22Rv1 (cell line): ENCODE data around the gene POLR1H.

Experiments used
- H3K27ac ChIP-seq: fragments of 450-650 bp; 2 replicates; pipeline ENCODE4 v1.5.1; 2017
- CTCF ChIP-seq: fragments of 450-650 bp; IDR thresholded peaks from 2 replicates; pipeline ENCODE4 v1.5.1; 2017; ENCODE audit warnings: mild to moderate bottlenecking
- ZFX ChIP-seq: fragments of 450-650 bp; IDR thresholded peaks from 2 replicates; pipeline ENCODE4 v1.6.1; 2017; ENCODE audit warnings: antibody characterized with exemption, borderline replicate concordance

Gene POLR1H

GRCh38 chr6:30042914-30043313 lies 18.2 kb upstream of the POLR1H start:
- no peak overlapping the region for H3K27ac ChIP-seq
- TF ChIP-seq CTCF (no peak), ZFX (no peak)

GRCh38 chr6:30043744-30044143 lies 17.3 kb upstream of the POLR1H start:
- TF ChIP-seq ZFX (no peak), CTCF (no peak)
- no peak overlapping the region for H3K27ac ChIP-seq

GRCh38 chr6:30044630-30045029 lies 16.4 kb upstream of the POLR1H start:
- no peak for TF ChIP-seq CTCF
- no peak for TF ChIP-seq ZFX
- H3K27ac ChIP-seq = no peak overlapping the region

DNA sequence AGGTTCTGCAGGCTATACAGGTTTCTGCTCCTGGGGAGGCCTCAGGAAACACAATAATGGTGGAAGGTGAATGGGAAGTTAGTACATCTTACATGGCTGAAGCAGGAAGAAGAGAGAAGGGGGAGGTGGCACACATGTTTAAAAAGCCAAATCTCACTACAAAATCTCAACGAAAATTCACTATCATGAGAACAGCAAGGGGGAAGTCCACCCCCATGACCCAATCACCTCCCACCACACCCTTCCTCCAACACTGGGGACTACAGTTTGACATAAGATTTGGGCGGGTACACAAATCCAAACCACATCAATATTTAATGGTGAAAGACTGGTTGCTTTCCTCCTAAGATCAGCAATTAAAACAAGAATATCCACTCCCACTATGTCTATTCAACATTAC lies 13.8 kb upstream of the POLR1H start:
- no peak for TF ChIP-seq ZFX
- no peak for TF ChIP-seq CTCF
- H3K27ac ChIP-seq = no peak overlapping the region

GRCh38 chr6:30053682-30054081 lies 7.4 kb upstream of the POLR1H start:
- H3K27ac ChIP-seq = no peak overlapping the region
- no peak for TF ChIP-seq CTCF
- no peak for TF ChIP-seq ZFX

- no peak overlapping the region for H3K27ac ChIP-seq
- TF ChIP-seq ZFX (no peak), CTCF (no peak)
Observed at GRCh38 chr6:30055513-30055912, 5.6 kb upstream of the POLR1H start.

- H3K27ac ChIP-seq = peak overlapping the region; percentile 89
Observed at GRCh38 chr6:30060606-30061091, 416 bp upstream of the POLR1H start.

More at GRCh38 chr6:30060606-30061091, 416 bp upstream of the POLR1H start:
- TF ChIP-seq ZFX (no peak), CTCF (no peak)
